ENCODE data around the gene NEU1. TPM values are rescaled to one million over a fixed set of nuclear protein-coding genes. Genes with fewer than 3 reads are reported as not detected.

NEU1 gene
- total RNA-seq, 1 experiment from 2014 or later: 44.8 TPM

DNA sequence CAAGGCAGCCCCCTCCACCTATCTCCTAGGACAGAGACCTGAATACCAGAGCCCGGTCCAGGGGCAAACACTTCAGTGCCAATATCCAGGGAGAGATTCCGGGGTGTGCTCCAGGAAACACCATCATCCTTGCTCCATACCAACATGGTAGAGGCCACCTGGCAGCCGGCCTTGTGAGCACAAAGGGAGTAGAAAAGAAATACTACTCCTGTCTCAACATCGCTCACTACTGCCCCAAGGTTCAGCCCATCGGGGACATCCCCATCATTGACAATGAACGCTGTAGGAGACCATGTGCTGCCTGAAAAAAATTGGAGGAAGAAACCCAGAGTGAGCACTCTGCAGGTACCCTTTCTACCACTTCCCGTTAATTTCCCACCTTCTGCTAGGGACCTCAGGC is 1.5 kb downstream of the NEU1 start (continued):
- TF ChIP-seq, protein P1, sequence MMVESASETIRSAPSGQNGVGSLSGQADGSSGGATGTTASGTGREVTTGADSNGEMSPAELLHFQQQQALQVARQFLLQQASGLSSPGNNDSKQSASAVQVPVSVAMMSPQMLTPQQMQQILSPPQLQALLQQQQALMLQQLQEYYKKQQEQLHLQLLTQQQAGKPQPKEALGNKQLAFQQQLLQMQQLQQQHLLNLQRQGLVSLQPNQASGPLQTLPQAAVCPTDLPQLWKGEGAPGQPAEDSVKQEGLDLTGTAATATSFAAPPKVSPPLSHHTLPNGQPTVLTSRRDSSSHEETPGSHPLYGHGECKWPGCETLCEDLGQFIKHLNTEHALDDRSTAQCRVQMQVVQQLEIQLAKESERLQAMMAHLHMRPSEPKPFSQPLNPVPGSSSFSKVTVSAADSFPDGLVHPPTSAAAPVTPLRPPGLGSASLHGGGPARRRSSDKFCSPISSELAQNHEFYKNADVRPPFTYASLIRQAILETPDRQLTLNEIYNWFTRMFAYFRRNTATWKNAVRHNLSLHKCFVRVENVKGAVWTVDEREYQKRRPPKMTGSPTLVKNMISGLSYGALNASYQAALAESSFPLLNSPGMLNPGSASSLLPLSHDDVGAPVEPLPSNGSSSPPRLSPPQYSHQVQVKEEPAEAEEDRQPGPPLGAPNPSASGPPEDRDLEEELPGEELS (CRISPR knock-in tag; IDR thresholded peaks at IDR 0.05): no peak
- TF ChIP-seq, protein P2, sequence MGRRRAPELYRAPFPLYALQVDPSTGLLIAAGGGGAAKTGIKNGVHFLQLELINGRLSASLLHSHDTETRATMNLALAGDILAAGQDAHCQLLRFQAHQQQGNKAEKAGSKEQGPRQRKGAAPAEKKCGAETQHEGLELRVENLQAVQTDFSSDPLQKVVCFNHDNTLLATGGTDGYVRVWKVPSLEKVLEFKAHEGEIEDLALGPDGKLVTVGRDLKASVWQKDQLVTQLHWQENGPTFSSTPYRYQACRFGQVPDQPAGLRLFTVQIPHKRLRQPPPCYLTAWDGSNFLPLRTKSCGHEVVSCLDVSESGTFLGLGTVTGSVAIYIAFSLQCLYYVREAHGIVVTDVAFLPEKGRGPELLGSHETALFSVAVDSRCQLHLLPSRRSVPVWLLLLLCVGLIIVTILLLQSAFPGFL (CRISPR knock-in tag; IDR thresholded peaks at IDR 0.05; ENCODE audit: borderline replicate concordance): no peak
- TF ChIP-seq, protein P3, sequence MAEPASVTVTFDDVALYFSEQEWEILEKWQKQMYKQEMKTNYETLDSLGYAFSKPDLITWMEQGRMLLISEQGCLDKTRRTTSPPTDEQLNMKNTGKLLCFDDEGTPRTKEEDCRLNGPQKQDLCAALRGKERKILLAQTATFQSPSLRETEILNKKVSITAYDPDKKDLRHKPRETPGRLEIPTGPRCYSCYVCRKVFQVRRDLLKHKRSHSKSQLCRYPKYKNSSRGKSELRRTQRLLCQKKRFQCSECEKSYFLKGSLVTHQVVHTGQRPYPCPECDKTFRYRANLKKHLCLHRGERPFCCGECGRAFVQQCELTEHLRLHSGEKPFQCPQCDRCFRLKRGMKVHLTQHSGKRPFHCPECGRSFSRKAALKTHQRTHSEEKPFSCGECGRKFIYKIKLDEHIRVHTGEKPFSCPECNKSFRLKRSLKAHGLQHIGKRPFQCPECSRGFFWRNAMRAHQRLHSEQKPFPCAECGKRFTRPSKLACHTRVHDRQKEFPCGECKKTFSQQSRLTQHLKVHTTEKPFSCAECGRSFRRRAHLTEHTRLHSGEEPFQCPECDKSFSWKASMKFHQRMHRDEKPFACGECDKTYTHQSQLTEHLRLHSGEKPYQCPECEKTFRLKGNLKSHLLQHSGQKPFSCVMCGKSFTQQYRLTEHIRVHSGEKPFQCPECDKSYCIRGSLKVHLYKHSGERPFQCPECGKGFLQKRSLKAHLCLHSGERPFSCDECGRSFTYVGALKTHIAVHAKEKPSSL (CRISPR knock-in tag; conservative IDR thresholded peaks at IDR 0.05): no peak
- TF ChIP-seq NR1H2 (CRISPR knock-in tag; IDR thresholded peaks at IDR 0.05) (no peak), TP53 (CRISPR knock-in tag; IDR thresholded peaks at IDR 0.05) (no peak), CBFB (CRISPR knock-in tag; IDR thresholded peaks at IDR 0.05; ENCODE audit: low read depth) (no peak), SMAD3 (CRISPR knock-in tag; IDR thresholded peaks at IDR 0.05; ENCODE audit: borderline replicate concordance) (no peak), JAZF1 (CRISPR knock-in tag; IDR thresholded peaks at IDR 0.05) (no peak)

DNA sequence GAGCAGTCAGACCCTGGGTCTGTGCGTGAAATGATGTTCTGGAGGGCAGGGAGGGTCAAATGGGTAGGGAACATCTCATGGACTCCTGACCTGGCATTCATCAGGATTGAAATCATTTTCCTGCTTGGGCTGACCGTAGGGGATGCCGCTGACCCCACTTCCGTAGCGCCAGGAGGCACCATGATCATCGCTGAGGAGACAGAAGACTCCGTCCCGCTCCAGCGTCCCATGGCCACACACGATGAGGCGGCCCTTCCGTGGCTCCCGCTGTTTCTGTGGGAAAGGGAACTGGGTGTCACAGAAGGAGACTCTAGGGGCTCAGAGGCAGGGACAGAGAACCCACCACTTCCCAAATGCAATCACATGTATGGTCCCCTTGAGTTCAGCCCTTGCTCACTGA is 2.3 kb downstream of the NEU1 start:
- H3K27me3 Mint-ChIP-seq (ENCODE audit: low read depth): peaks cover 3% of the 10 kb centered on the region; the same call in 1 of the 2 replicates
- ChIA-PET POLR2A (no interaction called here), CTCF (no interaction called here)
- H3K27ac Mint-ChIP-seq: no peak overlapping the region
- peaks cover 19% of the 10 kb centered on the region for H3K4me1 Mint-ChIP-seq
- peaks cover 24% of the 10 kb centered on the region for H3K36me3 Mint-ChIP-seq
- ATAC-seq (no peak), DNase-seq (ENCODE audit: low spot score) (no peak)
- peaks cover 5% of the 10 kb centered on the region; the same call in 1 of the 2 replicates for H3K9me3 Mint-ChIP-seq
- H3K4me3 Mint-ChIP-seq: no peak overlapping the region
- TF ChIP-seq, protein P4, sequence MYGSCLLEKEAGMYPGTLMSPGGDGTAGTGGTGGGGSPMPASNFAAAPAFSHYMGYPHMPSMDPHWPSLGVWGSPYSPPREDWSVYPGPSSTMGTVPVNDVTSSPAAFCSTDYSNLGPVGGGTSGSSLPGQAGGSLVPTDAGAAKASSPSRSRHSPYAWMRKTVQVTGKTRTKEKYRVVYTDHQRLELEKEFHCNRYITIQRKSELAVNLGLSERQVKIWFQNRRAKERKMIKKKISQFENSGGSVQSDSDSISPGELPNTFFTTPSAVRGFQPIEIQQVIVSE (CRISPR knock-in tag; IDR thresholded peaks at IDR 0.05; ENCODE audit: borderline replicate concordance): no peak
- no peak for TF ChIP-seq ZNF317 (CRISPR knock-in tag; IDR thresholded peaks at IDR 0.05; ENCODE audit: borderline replicate concordance, low read depth)
- TF ChIP-seq, protein P5, sequence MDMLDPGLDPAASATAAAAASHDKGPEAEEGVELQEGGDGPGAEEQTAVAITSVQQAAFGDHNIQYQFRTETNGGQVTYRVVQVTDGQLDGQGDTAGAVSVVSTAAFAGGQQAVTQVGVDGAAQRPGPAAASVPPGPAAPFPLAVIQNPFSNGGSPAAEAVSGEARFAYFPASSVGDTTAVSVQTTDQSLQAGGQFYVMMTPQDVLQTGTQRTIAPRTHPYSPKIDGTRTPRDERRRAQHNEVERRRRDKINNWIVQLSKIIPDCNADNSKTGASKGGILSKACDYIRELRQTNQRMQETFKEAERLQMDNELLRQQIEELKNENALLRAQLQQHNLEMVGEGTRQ (CRISPR knock-in tag; IDR thresholded peaks at IDR 0.05): no peak
- TF ChIP-seq, protein P3 (CRISPR knock-in tag; conservative IDR thresholded peaks at IDR 0.05): no peak
- no peak for TF ChIP-seq ATF1 (CRISPR knock-in tag; IDR thresholded peaks at IDR 0.05)
- TF ChIP-seq, protein P6, sequence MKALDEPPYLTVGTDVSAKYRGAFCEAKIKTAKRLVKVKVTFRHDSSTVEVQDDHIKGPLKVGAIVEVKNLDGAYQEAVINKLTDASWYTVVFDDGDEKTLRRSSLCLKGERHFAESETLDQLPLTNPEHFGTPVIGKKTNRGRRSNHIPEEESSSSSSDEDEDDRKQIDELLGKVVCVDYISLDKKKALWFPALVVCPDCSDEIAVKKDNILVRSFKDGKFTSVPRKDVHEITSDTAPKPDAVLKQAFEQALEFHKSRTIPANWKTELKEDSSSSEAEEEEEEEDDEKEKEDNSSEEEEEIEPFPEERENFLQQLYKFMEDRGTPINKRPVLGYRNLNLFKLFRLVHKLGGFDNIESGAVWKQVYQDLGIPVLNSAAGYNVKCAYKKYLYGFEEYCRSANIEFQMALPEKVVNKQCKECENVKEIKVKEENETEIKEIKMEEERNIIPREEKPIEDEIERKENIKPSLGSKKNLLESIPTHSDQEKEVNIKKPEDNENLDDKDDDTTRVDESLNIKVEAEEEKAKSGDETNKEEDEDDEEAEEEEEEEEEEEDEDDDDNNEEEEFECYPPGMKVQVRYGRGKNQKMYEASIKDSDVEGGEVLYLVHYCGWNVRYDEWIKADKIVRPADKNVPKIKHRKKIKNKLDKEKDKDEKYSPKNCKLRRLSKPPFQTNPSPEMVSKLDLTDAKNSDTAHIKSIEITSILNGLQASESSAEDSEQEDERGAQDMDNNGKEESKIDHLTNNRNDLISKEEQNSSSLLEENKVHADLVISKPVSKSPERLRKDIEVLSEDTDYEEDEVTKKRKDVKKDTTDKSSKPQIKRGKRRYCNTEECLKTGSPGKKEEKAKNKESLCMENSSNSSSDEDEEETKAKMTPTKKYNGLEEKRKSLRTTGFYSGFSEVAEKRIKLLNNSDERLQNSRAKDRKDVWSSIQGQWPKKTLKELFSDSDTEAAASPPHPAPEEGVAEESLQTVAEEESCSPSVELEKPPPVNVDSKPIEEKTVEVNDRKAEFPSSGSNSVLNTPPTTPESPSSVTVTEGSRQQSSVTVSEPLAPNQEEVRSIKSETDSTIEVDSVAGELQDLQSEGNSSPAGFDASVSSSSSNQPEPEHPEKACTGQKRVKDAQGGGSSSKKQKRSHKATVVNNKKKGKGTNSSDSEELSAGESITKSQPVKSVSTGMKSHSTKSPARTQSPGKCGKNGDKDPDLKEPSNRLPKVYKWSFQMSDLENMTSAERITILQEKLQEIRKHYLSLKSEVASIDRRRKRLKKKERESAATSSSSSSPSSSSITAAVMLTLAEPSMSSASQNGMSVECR (CRISPR knock-in tag; IDR thresholded peaks at IDR 0.05; ENCODE audit: borderline replicate concordance): no peak
- TF ChIP-seq JAZF1 (CRISPR knock-in tag; IDR thresholded peaks at IDR 0.05): no peak
- no peak for TF ChIP-seq GTF2I (CRISPR knock-in tag; conservative IDR thresholded peaks at IDR 0.05)
- no peak for TF ChIP-seq GABPB1 (CRISPR knock-in tag; IDR thresholded peaks at IDR 0.05)
- no peak for TF ChIP-seq TCF7 (CRISPR knock-in tag; IDR thresholded peaks at IDR 0.05; ENCODE audit: low read depth)
- TF ChIP-seq TEAD1 (CRISPR knock-in tag; IDR thresholded peaks at IDR 0.05): no peak
- TF ChIP-seq, protein P1 (CRISPR knock-in tag; IDR thresholded peaks at IDR 0.05): no peak
